AG09319 (cell line): Measurements from ENCODE around the gene TIAM2.

ENCODE experiments used
- DNase-seq: peaks from one replicate; pipeline ENCODE4 v3.0.0-alpha.2; 2010; ENCODE audit warnings: low read depth; ENCODE audit errors: extremely low read depth
- CTCF ChIP-seq: IDR thresholded peaks from 2 replicates; pipeline ENCODE4 v1.5.1; 2011; ENCODE audit warnings: low read depth, mild to moderate bottlenecking, inconsistent platforms, low read length, moderate library complexity

TIAM2 gene

GRCh38 chr6:155257796-155258195 lies 262.7 kb downstream of the TIAM2 start:
- DNase-seq, result no peak
- no peak for TF ChIP-seq CTCF

- no peak for TF ChIP-seq CTCF
- no peak for DNase-seq
These were observed 264.1 kb downstream of the TIAM2 start for GRCh38 chr6:155259204-155259603.

GRCh38 chr6:155259897-155260296 lies 264.8 kb downstream of the TIAM2 start:
- no peak for TF ChIP-seq CTCF
- no peak for DNase-seq

- no peak for DNase-seq
- TF ChIP-seq CTCF, result no peak
These were observed 265.6 kb downstream of the TIAM2 start for GRCh38 chr6:155260686-155261085.

GRCh38 chr6:155261111-155261900 lies 266.2 kb downstream of the TIAM2 start:
- TF ChIP-seq CTCF, result no peak
- DNase-seq, result no peak

GRCh38 chr6:155262655-155263054 lies 267.5 kb downstream of the TIAM2 start:
- no peak for DNase-seq
- TF ChIP-seq CTCF, result no peak

- TF ChIP-seq CTCF, result no peak
- DNase-seq, result no peak
These were observed 268.4 kb downstream of the TIAM2 start, which contains the start of gene CLDN20 for GRCh38 chr6:155263373-155264063. Gene CLDN20, plus strand, starts transcription at chr6:155264013. Its CDS starts 11,707 bp downstream, at chr6:155275720.
